GM12872 (cell line): ENCODE data around the gene RAB11B.

Experiments
- TF ChIP-seq, protein P1 (sequence below): IDR thresholded peaks from 3 replicates; pipeline ENCODE4 v1.5.1; 2011; ENCODE audit warnings: low read depth, mild to moderate bottlenecking, low read length, moderate library complexity; ENCODE audit not compliant: insufficient read depth

RAB11B gene

GRCh38 chr19:8452446-8453123, 62.4 kb downstream of the RAB11B start:
- TF ChIP-seq, protein P1, sequence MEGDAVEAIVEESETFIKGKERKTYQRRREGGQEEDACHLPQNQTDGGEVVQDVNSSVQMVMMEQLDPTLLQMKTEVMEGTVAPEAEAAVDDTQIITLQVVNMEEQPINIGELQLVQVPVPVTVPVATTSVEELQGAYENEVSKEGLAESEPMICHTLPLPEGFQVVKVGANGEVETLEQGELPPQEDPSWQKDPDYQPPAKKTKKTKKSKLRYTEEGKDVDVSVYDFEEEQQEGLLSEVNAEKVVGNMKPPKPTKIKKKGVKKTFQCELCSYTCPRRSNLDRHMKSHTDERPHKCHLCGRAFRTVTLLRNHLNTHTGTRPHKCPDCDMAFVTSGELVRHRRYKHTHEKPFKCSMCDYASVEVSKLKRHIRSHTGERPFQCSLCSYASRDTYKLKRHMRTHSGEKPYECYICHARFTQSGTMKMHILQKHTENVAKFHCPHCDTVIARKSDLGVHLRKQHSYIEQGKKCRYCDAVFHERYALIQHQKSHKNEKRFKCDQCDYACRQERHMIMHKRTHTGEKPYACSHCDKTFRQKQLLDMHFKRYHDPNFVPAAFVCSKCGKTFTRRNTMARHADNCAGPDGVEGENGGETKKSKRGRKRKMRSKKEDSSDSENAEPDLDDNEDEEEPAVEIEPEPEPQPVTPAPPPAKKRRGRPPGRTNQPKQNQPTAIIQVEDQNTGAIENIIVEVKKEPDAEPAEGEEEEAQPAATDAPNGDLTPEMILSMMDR: no peak

GRCh38 chr19:8453616-8454015, 63.5 kb downstream of the RAB11B start:
- TF ChIP-seq, protein P1: no peak
